Measurements from ENCODE around the gene DNER. TPM values are rescaled to one million over a fixed set of nuclear protein-coding genes. Genes with fewer than 3 reads are reported as not detected.

Gene DNER
- total RNA-seq, 1 donor from 2014 or later, result not detected

- Mint-ChIP-seq H3K36me3 (ENCODE audit: low read depth) (no peaks in the 10 kb centered on the region), H3K27me3 (no peaks in the 10 kb centered on the region), H3K4me3 (no peak overlapping the region), H3K27ac (no peak overlapping the region), H3K4me1 (no peaks in the 10 kb centered on the region), H3K9me3 (peaks cover 19% of the 10 kb centered on the region)
- intact Hi-C loops (cut with micrococcal nuclease), result no loop called here
- ATAC-seq (ENCODE audit: low read depth), result no peak
- POLR2A ChIA-PET, result no interaction called here
- TF ChIP-seq CTCF (IDR thresholded peaks at IDR 0.05), result no peak
- CTCF ChIA-PET, result no interaction called here
- no peak for DNase-seq
Observed at GRCh38 chr2:229388731-229389130, 325.6 kb downstream of the DNER start.

GRCh38 chr2:229387866-229388265 is 326.5 kb downstream of the DNER start:
- Mint-ChIP-seq H3K27me3 (no peaks in the 10 kb centered on the region), H3K4me1 (no peaks in the 10 kb centered on the region), H3K4me3 (no peak overlapping the region), H3K9me3 (peaks cover 21% of the 10 kb centered on the region), H3K36me3 (ENCODE audit: low read depth) (no peaks in the 10 kb centered on the region), H3K27ac (no peak overlapping the region)
- ChIA-PET CTCF (no interaction called here), POLR2A (no interaction called here)
- DNase-seq (no peak), ATAC-seq (ENCODE audit: low read depth) (no peak)
- no peak for TF ChIP-seq CTCF (IDR thresholded peaks at IDR 0.05)
- intact Hi-C loops (cut with micrococcal nuclease), result no loop called here

GRCh38 chr2:229380101-229380625 is 334.2 kb downstream of the DNER start:
- DNase-seq, result no peak
- TF ChIP-seq CTCF (IDR thresholded peaks at IDR 0.05), result no peak
- no peaks in the 10 kb centered on the region for H3K27me3 Mint-ChIP-seq
- no peak for ATAC-seq (ENCODE audit: low read depth)
- no peaks in the 10 kb centered on the region for H3K4me1 Mint-ChIP-seq
- H3K4me3 Mint-ChIP-seq, result no peak overlapping the region
- peaks cover 6% of the 10 kb centered on the region for H3K9me3 Mint-ChIP-seq
- CTCF ChIA-PET, result no interaction called here
- H3K27ac Mint-ChIP-seq, result no peak overlapping the region
- POLR2A ChIA-PET, result no interaction called here
- intact Hi-C loops (cut with micrococcal nuclease), result no loop called here
- H3K36me3 Mint-ChIP-seq (ENCODE audit: low read depth), result no peaks in the 10 kb centered on the region

GRCh38 chr2:229378386-229378785 is 336.0 kb downstream of the DNER start:
- Mint-ChIP-seq H3K4me3 (no peak overlapping the region), H3K9me3 (no peaks in the 10 kb centered on the region), H3K27ac (no peak overlapping the region), H3K36me3 (ENCODE audit: low read depth) (no peaks in the 10 kb centered on the region), H3K27me3 (no peaks in the 10 kb centered on the region), H3K4me1 (no peaks in the 10 kb centered on the region)
- ATAC-seq (ENCODE audit: low read depth) (no peak), DNase-seq (no peak)
- intact Hi-C loops (cut with micrococcal nuclease), result no loop called here
- no peak for TF ChIP-seq CTCF (IDR thresholded peaks at IDR 0.05)
- ChIA-PET POLR2A (no interaction called here), CTCF (no interaction called here)

GRCh38 chr2:229376866-229377265 is 337.5 kb downstream of the DNER start:
- intact Hi-C loops (cut with micrococcal nuclease), result no loop called here
- no peaks in the 10 kb centered on the region for H3K9me3 Mint-ChIP-seq
- POLR2A ChIA-PET, result no interaction called here
- CTCF ChIA-PET, result no interaction called here
- ATAC-seq (ENCODE audit: low read depth) (no peak), DNase-seq (no peak)
- no peak overlapping the region for H3K4me3 Mint-ChIP-seq
- TF ChIP-seq CTCF (IDR thresholded peaks at IDR 0.05), result no peak
- H3K4me1 Mint-ChIP-seq, result no peaks in the 10 kb centered on the region
- no peaks in the 10 kb centered on the region for H3K36me3 Mint-ChIP-seq (ENCODE audit: low read depth)
- H3K27ac Mint-ChIP-seq, result no peak overlapping the region
- no peaks in the 10 kb centered on the region for H3K27me3 Mint-ChIP-seq
